CD14-positive monocyte (primary cell): ENCODE results near the gene MAD1L1. TPM values are rescaled to one million over a fixed set of nuclear protein-coding genes. Genes with fewer than 3 reads are reported as not detected.

Source experiments
- DNase-seq, 3 donors: peaks; one replicate each; pipeline ENCODE4 v3.0.0-alpha.2; 2011 to 2022
- H2AFZ ChIP-seq: 2 replicates; pipeline ENCODE4 v1.6.0; 2012; ENCODE audit warnings: mild to moderate bottlenecking, low read depth, low read length, inconsistent platforms; ENCODE audit not compliant: insufficient read depth, poor library complexity, severe bottlenecking
- H3K27ac ChIP-seq, 2 donors: 1 replicate in 1 of 2; 2 replicates in 1 of 2; pipeline ENCODE4 v1.5.1; 2012 to 2013; ENCODE audit warnings: low read length in 2 of 2, control low read depth in 1 of 2, inconsistent platforms in 1 of 2, low read depth in 1 of 2, mild to moderate bottlenecking in 1 of 2
- H3K27me3 ChIP-seq, 2 donors: one replicate each; pipeline versions ENCODE4 v1.6.0 to v1.6.1; 2011 to 2013; ENCODE audit warnings: low read length in 2 of 2; ENCODE audit not compliant: control insufficient read depth in 2 of 2, insufficient read depth in 2 of 2
- H3K36me3 ChIP-seq, 2 donors: replicated peaks in 1 of 2; 1 replicate in 1 of 2; 2 replicates in 1 of 2; pipeline versions ENCODE4 v1.5.1 to v1.6.1; 2012 to 2013; ENCODE audit warnings: low read length in 2 of 2, control low read depth in 1 of 2, inconsistent platforms in 1 of 2, mild to moderate bottlenecking in 1 of 2; ENCODE audit not compliant: insufficient read depth in 2 of 2, control insufficient read depth in 1 of 2
- H3K4me1 ChIP-seq, 2 donors: 1 replicate in 1 of 2; 2 replicates in 1 of 2; pipeline versions ENCODE4 v1.5.1 to v1.6.1; 2012 to 2013; ENCODE audit warnings: low read length in 2 of 2, control low read depth in 1 of 2, inconsistent platforms in 1 of 2, mild to moderate bottlenecking in 1 of 2, moderate library complexity in 1 of 2; ENCODE audit not compliant: insufficient read depth in 2 of 2, control insufficient read depth in 1 of 2
- H3K4me2 ChIP-seq: replicated peaks from 2 replicates; pipeline ENCODE3; 2012; ENCODE audit warnings: low read length, moderate library complexity, mild to moderate bottlenecking; ENCODE audit not compliant: poor library complexity, severe bottlenecking; ENCODE audit errors: extremely low read depth
- H3K4me3 ChIP-seq, 3 experiments: fragments of 200-600 bp in 1 of 3; sonication (generic) in 1 of 3; replicated peaks in 1 of 3; 1 replicate in 2 of 3; 2 replicates in 1 of 3; pipeline ENCODE4 v1.5.1; 2011 to 2013; ENCODE audit warnings: low read length in 3 of 3, mild to moderate bottlenecking in 3 of 3, control low read depth in 2 of 3, low read depth in 2 of 3, inconsistent platforms in 1 of 3, moderate library complexity in 1 of 3
- H3K79me2 ChIP-seq: 2 replicates; pipeline ENCODE4 v1.6.0; 2012; ENCODE audit warnings: mild to moderate bottlenecking, control low read depth, inconsistent platforms, low read length, moderate library complexity; ENCODE audit not compliant: insufficient read depth
- H3K9ac ChIP-seq: 2 replicates; pipeline ENCODE4 v1.6.0; 2017; ENCODE audit warnings: low read length, mild to moderate bottlenecking; ENCODE audit not compliant: insufficient read depth, poor library complexity, severe bottlenecking
- H3K9me3 ChIP-seq, 2 donors: replicated peaks in 1 of 2; 1 replicate in 1 of 2; 2 replicates in 1 of 2; pipeline versions ENCODE4 v1.5.1 to v1.6.1; 2012 to 2013; ENCODE audit warnings: low read length in 2 of 2, control low read depth in 1 of 2; ENCODE audit not compliant: control insufficient read depth in 1 of 2, insufficient read depth in 1 of 2
- H4K20me1 ChIP-seq: 2 replicates; pipeline ENCODE4 v1.6.0; 2012; ENCODE audit warnings: mild to moderate bottlenecking, low read length, control low read depth, moderate library complexity; ENCODE audit not compliant: insufficient read depth
- H3K27ac Mint-ChIP-seq, 7 donors: one replicate each; pipeline ENCODE4 v1.8.0; 2020; ENCODE audit warnings: mild to moderate bottlenecking in 7 of 7, mixed read lengths in 7 of 7, moderate library complexity in 6 of 7, inconsistent platforms in 2 of 7
- H3K27me3 Mint-ChIP-seq, 3 donors: one replicate each; pipeline ENCODE4 v1.8.0; 2021 to 2022; ENCODE audit warnings: low read depth in 3 of 3, mild to moderate bottlenecking in 3 of 3, mixed read lengths in 3 of 3, moderate library complexity in 3 of 3, inconsistent platforms in 1 of 3
- H3K36me3 Mint-ChIP-seq, 2 donors: one replicate each; pipeline ENCODE4 v1.8.0; 2020; ENCODE audit warnings: mixed read lengths in 2 of 2, inconsistent platforms in 1 of 2, mild to moderate bottlenecking in 1 of 2
- H3K4me1 Mint-ChIP-seq: one replicate; pipeline ENCODE4 v1.8.0; 2020; ENCODE audit warnings: mild to moderate bottlenecking, mixed read lengths
- H3K4me3 Mint-ChIP-seq, 2 donors: one replicate each; pipeline ENCODE4 v1.8.0; 2020; ENCODE audit warnings: mild to moderate bottlenecking in 2 of 2, mixed read lengths in 2 of 2, moderate library complexity in 1 of 2
- H3K9me3 Mint-ChIP-seq, 7 donors: one replicate each; pipeline ENCODE4 v1.8.0; 2020 to 2022; ENCODE audit warnings: mixed read lengths in 7 of 7, mild to moderate bottlenecking in 6 of 7, moderate library complexity in 6 of 7, inconsistent platforms in 2 of 7
- CTCF ChIP-seq: fragments of 200-600 bp; IDR thresholded peaks from one replicate; pipeline ENCODE4 v1.8.0; 2022; ENCODE audit warnings: antibody characterized with exemption, mild to moderate bottlenecking
- WGBS: methylation state at CpG from one replicate; pipeline ENCODE4 v1.1.5; 2013; ENCODE audit warnings: missing lambda C conversion rate; ENCODE audit not compliant: insufficient coverage; 5-methylcytosine and 5-hydroxymethylcytosine counted together
- intact Hi-C, 2 donors: fragments of 100-400 bp; cut with micrococcal nuclease; formaldehyde crosslinking; loops; one replicate each; pipeline versions ENCODE4 v1.15.0 to v1.15.1; 2023
- polyA plus RNA-seq, 3 donors: library from polyadenylated mRNA; depleted of rRNA in 1 of 3; unstranded in 2 of 3; stranded (reverse) in 1 of 3; fragments of 300-500 nt in 2 of 3; fragments of >200 nt in 1 of 3; fragmentation: Illumina TruSeq in 2 of 3; gene quantifications; 1 replicate in 2 of 3; 2 replicates in 1 of 3; pipeline ENCODE4 v1.2.3, GENCODE V29; 2012 to 2021

Gene MAD1L1
- polyA plus RNA-seq, 3 donors = 22.0 to 39.4 (median 33.2) TPM

- H3K9me3 Mint-ChIP-seq = peaks cover 0 to 1% (median 0%) of the 10 kb centered on the region in 7 donors
- H3K9ac ChIP-seq = no peak overlapping the region
- H4K20me1 ChIP-seq = no peaks in the 10 kb centered on the region
- H3K4me3 ChIP-seq = no peak overlapping the region
- DNase-seq = no peak
- H3K9me3 ChIP-seq = no peaks in the 10 kb centered on the region
- WGBS = 56% methylated on average over 16 of the region's 18 CpGs
- peaks cover 29% of the 10 kb centered on the region for H3K4me1 Mint-ChIP-seq
- H3K4me2 ChIP-seq = no peak overlapping the region
- no peaks in the 10 kb centered on the region for H3K79me2 ChIP-seq
- peaks cover 2 to 7% (median 2%) of the 10 kb centered on the region in 3 donors for H3K27me3 Mint-ChIP-seq
- peaks cover 35 to 41% of the 10 kb centered on the region in 2 donors for H3K36me3 Mint-ChIP-seq
- peaks cover 2 to 16% of the 10 kb centered on the region in 2 donors for H3K36me3 ChIP-seq
- H3K4me3 Mint-ChIP-seq = no peak overlapping the region
- no peak overlapping the region for H2AFZ ChIP-seq
- no peaks in the 10 kb centered on the region for H3K27me3 ChIP-seq
- H3K27ac Mint-ChIP-seq = peak overlapping the region in 2 of 7 donors; percentile 23 to 26
- intact Hi-C loops = no loop called here
- no peak overlapping the region for H3K27ac ChIP-seq
- no peak for TF ChIP-seq CTCF
- peaks cover 12 to 24% of the 10 kb centered on the region in 2 donors for H3K4me1 ChIP-seq
Measured at GRCh38 chr7:2084331-2084730, 148.4 kb downstream of the MAD1L1 start.

GRCh38 chr7:2083362-2083761 is 149.4 kb downstream of the MAD1L1 start:
- H3K27ac Mint-ChIP-seq = peak overlapping the region in 1 of 7 donors; percentile 15
- peaks cover 32% of the 10 kb centered on the region for H3K4me1 Mint-ChIP-seq
- Histone ChIP-seq H3K36me3 (peaks cover 2 to 16% of the 10 kb centered on the region in 2 donors), H3K4me3 (no peak overlapping the region), H3K9me3 (no peaks in the 10 kb centered on the region), H3K79me2 (no peaks in the 10 kb centered on the region), H3K4me2 (no peak overlapping the region), H3K27me3 (no peaks in the 10 kb centered on the region), H3K27ac (no peak overlapping the region), H3K9ac (no peak overlapping the region), H4K20me1 (no peaks in the 10 kb centered on the region), H2AFZ (no peak overlapping the region), H3K4me1 (peaks cover 12 to 24% of the 10 kb centered on the region in 2 donors)
- TF ChIP-seq CTCF = no peak
- peaks cover 2 to 6% (median 2%) of the 10 kb centered on the region in 3 donors for H3K27me3 Mint-ChIP-seq
- WGBS = 95% methylated on average over 16 of the region's 17 CpGs
- H3K4me3 Mint-ChIP-seq = peak overlapping the region in 1 of 2 donors; percentile 37
- peaks cover 35 to 41% of the 10 kb centered on the region in 2 donors for H3K36me3 Mint-ChIP-seq
- no peak for DNase-seq
- peaks cover 0 to 1% (median 0%) of the 10 kb centered on the region in 7 donors for H3K9me3 Mint-ChIP-seq
- intact Hi-C loops = no loop called here
